ENCODE measurements around the gene KRT28.
A peak's percentile ranks its signal among the peaks of the same experiment; 100 is the strongest.
"Not testable (repeated sequence)": the region's sequence is repeated elsewhere in the genome, so short reads cannot be mapped to it uniquely, and the experiment has no call there.

KRT28 gene

DNA sequence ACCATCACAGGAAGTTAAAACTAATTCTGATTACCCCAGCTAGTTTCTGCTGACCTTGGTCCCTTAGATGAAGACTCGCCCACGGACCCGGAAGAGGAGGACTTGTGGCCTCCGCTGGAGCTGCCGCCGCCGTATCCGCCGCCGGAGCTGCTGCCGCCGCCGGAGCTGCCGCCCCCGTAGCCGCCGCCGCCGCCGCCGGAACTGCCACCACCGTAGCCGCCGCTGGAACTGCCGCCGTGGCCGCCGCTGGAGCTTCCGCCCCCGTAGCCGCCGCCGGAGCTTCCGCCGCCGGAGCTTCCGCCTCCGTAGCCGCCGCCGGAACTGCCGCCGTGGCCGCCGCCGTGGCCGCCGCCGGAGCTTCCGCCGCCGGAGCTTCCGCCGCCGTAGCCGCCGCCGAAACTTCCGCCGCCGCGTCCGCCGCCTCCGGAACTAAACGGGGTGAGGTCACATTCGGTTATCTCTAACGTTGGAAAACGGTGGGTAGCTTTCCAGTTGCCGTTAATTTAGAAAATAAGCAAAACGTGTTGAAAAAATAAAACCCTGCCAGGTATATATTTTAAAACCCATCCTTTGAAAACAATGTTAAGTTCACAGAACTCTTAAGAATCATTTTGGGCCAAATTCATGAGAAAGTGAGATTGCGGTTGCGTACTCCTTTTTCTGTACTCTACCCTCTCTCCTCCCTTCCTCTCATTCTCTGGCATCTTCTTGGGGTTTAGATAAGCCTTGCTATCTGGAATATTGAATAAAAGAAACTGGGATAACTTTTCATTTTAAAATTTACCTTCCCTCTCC, 19.2 kb upstream of the KRT28 start:
- DNase-seq: peak; percentile 88

DNA sequence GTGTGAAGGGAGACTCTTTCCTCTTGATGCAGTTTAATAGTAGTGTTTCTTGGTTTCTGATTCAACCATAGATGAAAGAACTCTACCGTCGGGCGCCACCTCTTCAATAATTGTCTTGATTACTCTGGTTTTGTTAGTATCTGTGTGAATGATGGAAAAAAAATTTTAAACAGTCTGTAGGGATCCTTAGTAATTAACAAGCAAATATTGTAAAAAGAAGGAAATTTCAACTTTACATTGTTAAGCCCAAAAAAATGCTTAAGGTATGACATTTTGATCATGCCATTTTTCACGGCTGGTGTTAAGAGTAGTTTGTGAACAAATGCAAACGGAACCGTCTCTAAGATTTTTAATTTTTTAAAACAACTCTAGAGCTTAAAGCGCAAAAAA, 18.6 kb upstream of the KRT28 start:
- DNase-seq: no peak

DNA sequence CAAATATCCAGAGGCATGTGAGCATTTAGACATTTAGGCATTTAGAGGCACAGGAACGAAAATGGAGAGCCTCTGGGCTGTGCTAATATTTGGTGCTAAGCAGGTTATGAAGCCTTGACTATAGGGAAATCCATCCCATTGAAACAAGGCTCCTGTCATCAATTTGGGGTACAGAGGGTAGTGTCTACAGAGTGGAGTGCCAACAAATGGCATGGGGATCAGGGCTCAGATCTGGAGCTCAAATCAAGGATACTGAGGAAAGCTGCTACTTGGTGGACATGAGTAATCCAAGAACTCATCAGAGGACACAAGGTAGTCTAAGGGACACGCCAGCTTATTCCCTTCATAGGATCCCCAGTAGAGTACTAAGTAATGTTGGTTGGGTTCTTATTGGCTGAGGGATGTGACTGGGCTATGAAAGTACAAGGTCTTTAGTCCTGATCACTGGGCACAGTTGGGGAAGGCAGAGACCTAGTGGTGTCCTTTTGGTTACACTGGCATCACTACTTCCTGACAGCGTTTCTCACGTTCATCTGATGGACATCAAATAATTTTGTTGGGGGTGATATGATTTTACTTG, 17.4 kb upstream of the KRT28 start:
- DNase-seq: no peak

DNA sequence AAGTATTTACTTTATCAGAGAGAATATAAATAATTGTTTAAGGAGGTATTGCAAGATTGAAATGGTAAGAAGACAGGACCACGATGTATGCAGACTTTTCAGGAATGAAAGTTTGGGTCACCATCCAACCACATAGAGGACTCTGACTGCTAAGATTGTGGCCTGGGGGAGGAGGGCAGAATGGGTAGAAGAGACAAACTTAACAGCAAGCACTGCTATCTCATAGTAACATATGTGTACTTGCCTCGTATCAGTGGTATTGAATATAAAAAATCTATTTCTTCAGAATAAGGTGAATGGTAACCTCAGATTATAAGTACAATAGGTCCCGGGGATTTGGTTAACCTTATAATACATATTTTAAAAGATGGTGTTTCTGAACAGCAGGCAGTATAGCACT, 16.8 kb upstream of the KRT28 start:
- no peak for DNase-seq

DNA sequence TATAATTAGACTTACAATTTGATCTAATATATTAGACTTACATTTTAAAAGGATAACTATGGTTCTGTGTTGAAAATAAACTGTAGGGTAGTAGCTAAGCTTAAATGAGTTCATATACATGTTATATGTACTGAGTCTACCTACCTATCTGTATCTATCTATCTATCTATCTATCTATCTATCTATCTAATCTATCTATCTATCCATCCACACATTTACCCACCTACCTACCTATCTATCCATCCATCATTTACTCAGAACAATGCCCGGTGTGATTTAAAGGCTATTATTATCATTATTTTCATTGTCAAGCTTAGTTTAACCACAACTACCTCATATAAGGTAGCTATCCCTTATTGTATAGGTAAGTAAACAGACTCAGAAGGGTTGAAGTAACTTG, 15.6 kb upstream of the KRT28 start:
- no peak for DNase-seq

DNA sequence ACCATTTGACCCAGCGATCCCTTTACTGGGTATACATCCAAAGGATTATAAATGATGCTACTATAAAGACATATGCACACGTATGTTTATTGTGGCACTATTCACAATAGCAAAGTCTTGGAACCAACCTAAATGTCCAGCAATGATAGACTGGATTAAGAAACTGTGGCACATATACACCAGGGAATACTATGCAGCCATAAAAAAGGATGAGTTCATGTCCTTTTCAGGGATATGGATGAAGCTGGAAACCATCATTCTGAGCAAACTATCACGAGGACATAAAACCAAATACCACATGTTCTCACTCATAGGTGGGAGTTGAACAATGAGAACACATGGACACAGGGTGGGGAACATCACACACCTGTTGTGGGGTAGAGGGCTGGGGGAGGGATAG, 14.9 kb upstream of the KRT28 start:
- DNase-seq: not testable (repeated sequence)

DNA sequence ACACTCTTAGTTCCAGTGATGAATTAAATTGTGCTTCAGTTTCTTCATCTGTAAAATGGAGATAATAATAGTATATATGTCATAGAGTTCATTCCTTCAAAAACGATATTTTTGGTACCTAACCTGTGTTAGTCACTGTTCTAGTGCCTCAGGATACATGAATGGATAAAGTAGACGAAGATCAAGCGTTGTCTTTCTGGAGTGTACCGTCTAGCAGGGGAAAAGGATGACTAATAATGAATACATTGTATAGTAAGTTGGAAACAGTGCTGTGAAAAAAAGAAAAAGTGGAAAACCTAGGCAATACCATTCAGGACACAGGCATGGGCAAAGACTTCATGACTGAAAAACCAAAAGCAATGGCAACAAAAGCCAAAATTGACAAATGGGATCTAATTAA, 14.0 kb upstream of the KRT28 start:
- no peak for DNase-seq

DNA sequence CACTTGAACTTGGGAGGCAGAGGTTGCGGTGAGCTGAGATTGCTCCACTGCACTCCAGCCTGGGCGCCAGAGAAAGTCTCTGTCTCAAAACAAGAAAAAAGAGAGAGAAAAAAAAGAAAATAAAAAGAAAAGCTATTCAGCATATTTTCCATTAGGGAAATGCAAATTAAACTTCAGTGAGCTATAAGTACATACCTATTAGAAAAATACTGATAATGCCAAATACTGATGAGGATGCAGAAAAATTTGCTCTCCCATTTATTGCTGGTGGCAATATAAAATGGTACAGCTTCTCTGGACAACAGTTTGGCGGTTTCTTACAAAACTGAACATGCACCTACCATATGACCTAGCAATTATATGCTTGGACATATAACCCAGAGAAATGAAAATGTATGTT, 12.9 kb upstream of the KRT28 start:
- no peak for DNase-seq

DNA sequence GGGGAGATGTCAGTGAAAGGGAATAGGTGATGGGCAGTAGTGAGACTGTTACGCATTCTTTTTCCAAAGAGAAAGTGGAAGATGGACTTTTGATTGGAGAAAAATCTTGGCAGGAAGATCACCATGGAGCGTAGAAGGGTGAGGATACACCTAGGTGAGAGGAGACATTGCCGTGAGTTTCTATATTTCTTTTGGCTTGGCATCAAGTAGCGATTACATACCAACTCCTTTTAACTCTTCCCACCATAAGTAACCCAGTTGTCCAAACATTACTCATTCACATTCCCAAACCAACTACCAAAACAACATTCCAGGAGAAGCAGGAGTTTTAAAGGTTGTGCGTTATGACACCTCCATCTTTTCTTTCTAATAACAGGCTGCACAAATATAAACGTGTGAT, 10.7 kb upstream of the KRT28 start:
- no peak for DNase-seq

DNA sequence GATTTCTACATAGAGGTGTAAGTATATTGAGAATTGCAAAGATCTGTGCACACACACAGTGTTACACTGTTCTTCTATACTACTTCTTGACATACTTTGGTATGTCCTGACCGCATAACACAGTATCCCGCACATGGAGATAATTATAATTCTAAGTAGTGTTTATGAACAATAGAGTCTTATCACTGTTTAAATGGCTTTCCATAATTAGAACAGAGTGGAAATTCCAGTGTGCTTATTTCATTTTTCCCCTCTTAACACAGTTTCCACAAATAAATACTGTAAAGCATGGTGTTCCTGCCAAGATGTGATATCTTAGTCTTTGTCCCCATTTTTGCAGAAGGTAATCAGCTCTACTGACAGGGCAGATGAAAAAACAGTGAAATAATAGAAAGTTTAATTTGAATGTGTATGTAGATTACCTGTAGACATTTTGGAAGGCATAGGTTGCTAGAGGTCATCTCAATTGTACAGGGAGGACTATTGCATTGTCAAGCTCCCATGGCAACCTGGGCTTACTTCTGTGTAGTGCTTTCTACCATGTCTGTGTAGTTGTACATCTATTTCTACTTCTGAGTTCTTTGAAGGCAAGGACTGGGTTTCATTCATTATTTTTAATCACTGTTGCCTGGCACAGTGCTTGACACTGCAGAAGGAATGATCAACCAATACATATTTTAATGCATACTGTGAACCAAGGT, 10.1 kb upstream of the KRT28 start:
- DNase-seq: no peak

DNA sequence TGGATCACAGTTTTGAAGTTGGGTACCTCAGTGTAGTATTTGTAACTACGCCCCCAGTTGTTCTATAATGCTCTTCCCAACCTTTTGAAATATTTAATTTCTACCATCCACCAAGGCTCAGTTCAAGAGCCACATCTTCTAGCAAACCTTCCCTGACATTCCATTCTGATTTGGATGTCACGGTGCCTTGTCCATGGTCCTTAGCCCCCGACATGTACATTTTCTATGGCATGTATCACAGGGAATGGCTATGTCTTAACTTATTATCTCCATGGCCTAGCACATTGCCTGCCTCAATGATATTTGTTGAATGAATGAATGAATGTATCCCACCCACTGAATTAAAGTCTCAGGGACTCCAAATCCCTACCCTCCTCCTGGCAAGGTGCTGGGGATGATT, 6.4 kb upstream of the KRT28 start:
- DNase-seq: no peak

DNA sequence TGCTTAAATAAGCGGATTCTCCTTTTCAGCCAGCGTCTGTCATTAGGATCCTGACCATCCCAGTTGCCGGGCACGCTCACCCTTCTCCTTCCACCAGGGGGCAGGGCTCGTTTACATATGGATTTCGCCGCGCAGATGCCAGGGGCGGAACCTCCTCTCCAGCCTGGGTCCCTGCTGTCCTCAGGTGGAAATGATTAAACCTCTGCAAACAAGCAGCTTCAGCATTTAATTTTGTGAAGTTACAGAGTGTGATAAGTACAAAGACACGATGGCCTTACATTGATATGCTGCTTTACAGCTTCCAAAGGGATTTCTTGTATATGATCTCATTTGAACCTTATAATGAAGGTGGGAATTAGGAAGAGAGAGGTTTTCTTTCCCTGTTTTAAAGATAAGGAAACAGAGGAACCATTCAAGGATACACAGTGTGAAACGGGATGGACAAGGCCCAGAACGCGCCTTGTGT, 3.9 kb upstream of the KRT28 start:
- peak; percentile 78 for DNase-seq

DNA sequence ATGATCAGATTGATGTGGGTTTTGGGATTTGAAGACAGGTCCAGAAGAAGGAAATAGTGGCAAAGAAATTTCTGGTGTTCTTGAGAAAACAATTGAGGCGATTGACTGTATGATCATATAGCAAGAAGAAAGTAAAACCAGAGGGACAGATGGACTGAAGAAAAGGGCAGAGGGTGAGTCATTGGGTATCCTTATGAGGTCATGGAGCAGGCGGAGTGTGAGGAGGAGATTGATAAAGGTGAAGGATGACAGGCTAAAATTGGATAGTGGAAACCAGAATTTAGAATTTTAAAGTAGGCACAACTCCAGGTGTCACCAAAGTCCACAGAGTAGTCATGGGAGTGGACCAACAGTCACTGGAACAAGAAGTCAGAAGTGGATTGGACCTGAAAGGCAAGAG, 1.4 kb upstream of the KRT28 start:
- no peak for DNase-seq

DNA sequence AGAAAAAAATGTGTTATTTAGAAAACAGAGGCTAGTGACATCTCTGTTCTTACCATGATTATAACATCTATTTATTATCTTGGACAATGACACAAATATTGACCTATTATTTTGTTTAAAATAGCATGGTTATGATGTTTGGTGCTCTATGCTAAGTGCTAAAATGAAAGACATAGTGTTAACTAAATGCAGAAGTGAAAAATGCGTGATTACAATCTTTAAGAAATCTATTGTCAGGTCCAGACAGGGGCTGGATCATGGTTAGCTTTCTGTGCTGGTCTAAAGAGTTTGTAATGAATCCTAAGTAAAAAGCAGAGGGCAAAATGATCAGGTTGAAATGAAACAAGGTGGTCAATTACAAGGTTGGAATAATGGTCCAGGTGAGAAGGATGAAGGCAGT, 622 bp upstream of the KRT28 start:
- no peak for DNase-seq

DNA sequence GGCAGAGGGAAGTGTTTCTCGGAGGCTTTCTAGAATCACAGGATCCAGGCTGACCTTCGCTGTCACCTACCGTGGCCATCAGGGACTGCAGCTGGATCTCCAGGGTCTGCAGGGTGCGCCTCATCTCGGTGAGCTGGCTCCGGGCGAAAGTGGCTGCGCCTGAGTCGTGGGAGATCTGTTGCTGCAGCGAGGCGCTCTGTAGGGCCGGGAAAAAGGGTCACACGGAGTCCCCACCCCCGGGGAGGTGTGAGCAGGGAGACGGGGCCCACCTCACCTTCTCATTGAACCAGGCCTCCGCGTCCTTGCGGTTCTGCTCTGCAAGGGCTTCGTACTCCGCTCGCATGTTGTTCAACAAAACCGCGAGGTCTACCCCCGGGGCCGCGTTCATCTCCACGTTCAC, 2.9 kb downstream of the KRT28 start:
- no peak for DNase-seq

DNA sequence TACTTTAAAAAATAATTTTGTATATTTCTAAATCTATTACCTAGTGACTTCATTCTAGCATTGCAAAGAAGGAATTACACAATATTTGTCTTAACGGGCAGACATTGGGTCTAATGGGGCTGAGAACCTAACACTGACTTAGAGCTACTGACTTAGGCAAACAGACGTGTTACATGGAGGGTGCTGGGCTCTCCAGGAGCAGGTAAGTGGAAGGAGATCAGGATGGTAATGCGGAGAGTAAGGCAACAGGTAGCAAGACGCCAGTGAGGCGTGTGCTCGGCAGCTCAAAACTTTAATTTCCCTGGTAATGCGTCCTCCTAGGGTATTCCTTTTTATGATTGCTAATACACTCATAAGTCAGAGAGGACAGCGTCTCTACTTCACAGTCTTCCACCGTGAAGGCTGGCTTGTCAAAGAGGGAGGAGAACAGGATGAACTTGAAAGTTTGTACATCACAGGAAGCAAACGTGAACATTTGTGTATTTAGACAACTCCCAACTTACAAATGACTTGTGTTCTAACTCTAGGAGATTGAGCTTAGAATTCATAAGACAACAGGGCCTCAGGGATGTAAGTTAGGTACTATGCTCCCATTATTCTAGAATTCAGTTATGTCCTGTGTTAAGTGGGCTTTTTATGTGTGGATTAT, 4.6 kb downstream of the KRT28 start:
- DNase-seq: no peak

DNA sequence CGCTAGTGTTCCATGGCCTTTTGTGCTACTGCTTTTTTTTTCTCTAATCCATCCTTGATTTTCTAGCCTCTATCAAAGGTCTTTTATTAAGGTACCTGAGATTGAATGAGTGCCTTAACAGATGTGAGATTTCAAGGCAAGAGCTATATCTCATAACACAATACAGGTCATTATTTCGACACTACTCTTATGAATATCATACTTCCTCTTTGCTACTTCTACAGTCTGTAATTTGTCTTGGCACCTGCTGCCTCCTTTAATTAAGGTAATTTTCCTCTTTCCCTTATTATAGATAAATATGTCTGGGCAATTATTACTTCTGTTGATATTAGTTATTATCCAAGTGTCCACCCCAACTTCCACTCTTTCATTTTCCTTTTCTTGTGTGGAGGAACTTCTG, 5.3 kb downstream of the KRT28 start:
- no peak for DNase-seq

DNA sequence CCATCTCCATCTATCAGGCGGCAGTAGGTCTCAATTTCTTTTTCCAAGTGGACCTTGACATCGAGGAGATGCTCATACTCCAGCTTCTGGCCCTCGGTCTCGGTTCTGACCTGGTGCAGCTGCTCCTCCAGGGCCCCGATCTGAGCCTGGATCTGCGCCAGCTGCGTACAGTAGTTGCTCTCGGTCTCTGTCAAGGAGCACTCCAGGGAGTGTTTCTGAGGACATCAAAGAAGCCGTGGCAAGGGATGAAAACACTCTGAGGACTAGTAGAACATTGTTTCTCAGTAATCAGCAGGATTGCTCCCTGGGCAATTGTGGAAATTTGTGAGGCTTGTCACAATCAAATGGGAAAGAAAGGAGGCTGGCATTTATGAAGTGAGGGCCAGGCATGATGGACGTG, 5.9 kb downstream of the KRT28 start:
- no peak for DNase-seq

DNA sequence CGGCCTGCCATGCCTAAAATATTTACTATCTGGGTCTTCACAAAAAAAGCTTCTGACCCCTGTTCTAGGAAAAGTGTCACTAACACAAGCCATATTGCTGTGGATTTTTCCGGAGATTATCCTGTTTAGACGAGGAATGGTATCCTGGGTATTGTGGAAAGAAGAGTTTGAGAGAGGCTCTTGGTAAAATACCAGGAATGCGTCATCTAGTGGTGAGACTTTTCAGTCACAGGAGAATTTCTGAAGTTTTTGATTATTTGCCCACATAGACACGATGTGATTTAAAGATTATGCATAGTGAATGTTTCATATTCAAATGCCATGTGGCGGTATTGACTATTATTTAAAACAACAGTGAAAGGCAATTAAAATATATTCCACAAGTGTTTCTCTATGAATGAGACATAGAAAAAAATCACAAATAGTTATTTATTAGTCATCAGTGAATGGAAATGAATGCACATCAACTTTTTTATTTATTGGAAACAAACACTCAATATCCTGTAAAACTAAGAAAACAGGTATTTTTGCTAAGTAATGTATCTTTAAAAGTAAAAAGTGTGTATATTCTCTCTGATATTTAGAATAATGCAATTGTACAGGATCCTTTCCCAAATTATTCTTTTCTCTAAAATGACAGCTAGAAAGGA, 7.8 kb downstream of the KRT28 start:
- no peak for DNase-seq

DNA sequence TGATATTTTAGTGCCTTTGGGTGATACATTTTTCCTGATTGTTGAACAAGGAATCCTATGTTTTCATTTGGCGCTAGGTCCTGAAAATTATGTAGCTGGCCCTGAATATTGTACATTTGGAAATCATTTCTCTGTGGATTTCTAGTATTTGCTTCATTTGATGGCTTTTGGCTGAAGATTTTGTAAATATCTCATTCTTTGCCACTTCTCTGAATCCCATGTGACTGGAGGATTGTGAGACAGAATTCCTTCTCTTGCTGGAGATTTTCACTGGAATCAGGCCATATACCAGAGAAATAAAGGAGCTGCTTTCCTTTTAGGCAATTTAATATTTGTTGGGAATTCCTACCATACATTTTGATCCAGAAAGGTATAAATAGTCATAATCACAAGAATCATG, 8.6 kb downstream of the KRT28 start:
- DNase-seq: no peak

DNA sequence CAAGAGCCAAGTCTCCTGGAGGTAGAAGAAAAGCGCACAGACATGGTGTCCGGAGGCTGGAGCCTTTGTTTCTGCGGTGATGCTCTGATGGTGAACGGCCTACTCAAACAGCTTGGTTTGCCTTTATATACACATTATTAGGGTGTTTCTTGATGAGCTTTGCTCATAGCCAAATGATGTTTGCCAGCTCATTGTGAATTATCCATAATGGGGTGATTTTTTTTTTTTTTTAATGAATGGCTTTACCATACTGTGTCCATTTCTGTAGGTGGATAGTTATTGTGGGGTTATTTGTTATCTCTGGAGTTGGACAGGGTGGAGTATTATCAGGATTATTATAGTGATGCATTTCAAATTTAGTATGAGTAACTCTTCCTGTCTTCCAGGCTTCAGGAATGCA, 17.3 kb downstream of the KRT28 start, which contains the start of gene KRT27:
Gene KRT27, minus strand, starts transcription at position 101 of the 400 bp plus-strand sequence. Its CDS starts 57 bp downstream, at position 44.
- no peak for DNase-seq

DNA sequence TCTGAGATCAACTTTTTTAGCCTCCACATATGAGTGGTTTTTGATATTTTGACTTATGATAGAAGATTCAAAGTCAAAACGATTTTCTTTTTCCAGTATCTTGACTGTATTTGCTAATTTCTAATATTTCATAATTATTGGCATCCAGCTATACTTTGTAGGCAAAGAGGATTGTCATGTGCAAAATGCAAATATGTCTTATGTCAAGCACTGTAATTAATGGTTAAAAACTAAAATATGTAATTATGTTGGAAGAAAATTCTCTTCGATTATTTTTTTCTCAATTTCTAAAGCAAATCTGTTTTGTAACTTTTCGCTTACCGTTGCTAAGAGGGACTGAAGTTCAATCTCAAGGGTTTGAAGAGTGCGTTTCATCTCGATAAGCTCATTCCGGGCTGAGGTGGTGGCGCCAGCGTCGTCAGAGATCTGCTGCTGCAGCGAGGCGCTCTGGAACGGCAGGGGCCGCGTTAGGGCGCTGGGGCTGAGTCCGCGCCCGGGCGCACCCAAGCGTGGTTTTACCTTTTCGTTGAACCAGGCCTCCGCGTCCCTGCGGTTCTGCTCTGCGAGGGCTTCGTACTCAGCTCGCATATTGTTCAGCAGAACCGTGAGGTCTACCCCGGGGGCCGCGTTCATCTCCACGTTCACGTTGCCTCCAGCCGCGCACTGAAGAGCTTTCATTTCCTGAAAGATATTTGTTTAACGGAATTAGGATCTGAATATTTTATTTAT, 20.4 kb downstream of the KRT28 start:
- DNase-seq: peak; percentile 11
